HG03354 (cell line): Measurements from ENCODE around the gene EPHB2.

Experiments
- ATAC-seq: cut with Tn5 transposase; IDR thresholded peaks from one replicate; pipeline ENCODE4 v1.9.1; 2021; ENCODE audit warnings: mild to moderate bottlenecking; ENCODE audit not compliant: unreplicated experiment, poor library complexity, severe bottlenecking

The EPHB2 gene

GRCh38 chr1:22864886-22865285 lies 154.2 kb downstream of the EPHB2 start:
- no peak for ATAC-seq

- no peak for ATAC-seq
Observed at GRCh38 chr1:22865736-22866135, 155.1 kb downstream of the EPHB2 start.

- ATAC-seq: no peak
Observed at GRCh38 chr1:22866868-22867267, 156.2 kb downstream of the EPHB2 start.

- no peak for ATAC-seq
Observed at GRCh38 chr1:22868331-22868730, 157.7 kb downstream of the EPHB2 start.

- no peak for ATAC-seq
Observed at GRCh38 chr1:22869325-22869724, 158.7 kb downstream of the EPHB2 start.

GRCh38 chr1:22870201-22870871 lies 159.7 kb downstream of the EPHB2 start:
- no peak for ATAC-seq

- no peak for ATAC-seq
Observed at GRCh38 chr1:22872981-22873664, 162.5 kb downstream of the EPHB2 start.

GRCh38 chr1:22874785-22875184 lies 164.1 kb downstream of the EPHB2 start:
- no peak for ATAC-seq

GRCh38 chr1:22875241-22875640 lies 164.6 kb downstream of the EPHB2 start:
- ATAC-seq: no peak

- no peak for ATAC-seq
Observed at GRCh38 chr1:22875841-22876240, 165.2 kb downstream of the EPHB2 start.

- no peak for ATAC-seq
Observed at GRCh38 chr1:22876359-22877111, 165.9 kb downstream of the EPHB2 start.

GRCh38 chr1:22877112-22877915 lies 166.7 kb downstream of the EPHB2 start:
- no peak for ATAC-seq

- no peak for ATAC-seq
Observed at GRCh38 chr1:22877980-22878379, 167.3 kb downstream of the EPHB2 start.

GRCh38 chr1:22878626-22879025 lies 168.0 kb downstream of the EPHB2 start:
- no peak for ATAC-seq

GRCh38 chr1:22879445-22879844 lies 168.8 kb downstream of the EPHB2 start:
- ATAC-seq: no peak

- no peak for ATAC-seq
Observed at GRCh38 chr1:22880174-22880601, 169.5 kb downstream of the EPHB2 start.

- no peak for ATAC-seq
Observed at GRCh38 chr1:22883406-22883805, 172.8 kb downstream of the EPHB2 start.

- ATAC-seq: no peak
Observed at GRCh38 chr1:22884806-22885530, 174.3 kb downstream of the EPHB2 start.

GRCh38 chr1:22886211-22886610 lies 175.6 kb downstream of the EPHB2 start:
- ATAC-seq: no peak
